Measurements from ENCODE around the gene PTPRN2. TPM values are rescaled to one million over a fixed set of nuclear protein-coding genes. Genes with fewer than 3 reads are reported as not detected.

PTPRN2 gene
- total and polyA plus RNA-seq, 7 donors: 3.2 to 7.1 (median 5.5) TPM

DNA sequence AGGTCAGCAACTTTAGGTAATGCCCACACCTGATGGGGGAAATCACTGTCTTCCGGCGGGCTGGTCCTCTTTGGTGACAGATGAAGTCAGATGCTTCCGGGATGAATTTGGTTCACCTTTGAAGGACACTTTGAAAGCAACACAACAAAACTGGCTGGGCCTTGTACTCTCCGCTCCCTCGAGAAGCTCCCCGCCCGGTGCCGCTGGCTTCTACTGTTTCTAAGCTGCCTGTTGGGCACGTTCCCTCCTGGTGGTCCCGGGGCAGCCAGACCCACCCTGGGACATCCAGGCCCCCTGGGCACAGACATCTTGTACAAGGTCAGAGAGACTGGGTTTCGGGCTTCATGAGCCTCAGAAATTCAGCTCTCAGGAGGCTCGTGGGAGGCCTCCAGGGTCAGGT lies 798.5 kb downstream of the PTPRN2 start:
- no peak for DNase-seq
- TF ChIP-seq EP300 (IDR thresholded peaks at IDR 0.05): no peak
- TF ChIP-seq CTCF (IDR thresholded peaks at IDR 0.05): no peak
- TF ChIP-seq POLR2AphosphoS5 (IDR thresholded peaks at IDR 0.05): no peak
- no peak for TF ChIP-seq POLR2A (IDR thresholded peaks at IDR 0.05)
- H3K9me3 ChIP-seq: no peaks in the 10 kb centered on the region
- H3K27me3 ChIP-seq: no peaks in the 10 kb centered on the region
- H3K36me3 ChIP-seq: no peaks in the 10 kb centered on the region
- intact Hi-C loops (cut with DNase I): no loop called here
- no peak overlapping the region for H3K4me3 ChIP-seq
- H3K27ac ChIP-seq: no peak overlapping the region
- WGBS, 2 donors: 91 to 93% methylated on average over 12 of the region's 12 CpGs
- no peaks in the 10 kb centered on the region for H3K4me1 ChIP-seq

DNA sequence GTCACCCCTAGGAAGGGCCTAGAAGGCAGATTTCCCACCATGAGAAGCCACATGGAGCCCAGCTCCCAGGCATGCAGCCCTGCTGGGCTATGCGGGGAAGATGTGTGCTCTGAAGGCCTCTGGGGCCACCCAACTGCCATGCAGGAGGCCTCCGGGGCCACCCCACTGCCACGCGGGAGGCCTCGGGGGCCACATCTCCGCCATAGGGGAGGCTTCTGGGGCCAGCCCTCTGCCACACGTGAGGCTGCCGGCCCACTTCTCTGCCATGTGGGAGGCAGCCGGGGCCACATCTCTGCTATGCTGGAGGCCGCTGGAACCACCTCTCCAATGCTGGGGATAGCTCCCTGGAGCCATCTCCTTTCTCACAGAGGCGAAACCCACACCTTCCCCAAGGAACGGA lies 799.0 kb downstream of the PTPRN2 start:
- Histone ChIP-seq H3K27me3 (no peaks in the 10 kb centered on the region), H3K36me3 (no peaks in the 10 kb centered on the region), H3K4me3 (no peak overlapping the region), H3K4me1 (no peaks in the 10 kb centered on the region), H3K27ac (no peak overlapping the region), H3K9me3 (no peaks in the 10 kb centered on the region)
- DNase-seq: no peak
- 93% methylated on average over 12 of the region's 12 CpGs for WGBS, 2 donors
- TF ChIP-seq EP300 (IDR thresholded peaks at IDR 0.05) (no peak), CTCF (IDR thresholded peaks at IDR 0.05) (no peak), POLR2A (IDR thresholded peaks at IDR 0.05) (no peak), POLR2AphosphoS5 (IDR thresholded peaks at IDR 0.05) (no peak)
- intact Hi-C loops (cut with DNase I): no loop called here

- Histone ChIP-seq H3K27ac (no peak overlapping the region), H3K4me3 (no peak overlapping the region), H3K4me1 (no peaks in the 10 kb centered on the region), H3K36me3 (no peaks in the 10 kb centered on the region), H3K9me3 (no peaks in the 10 kb centered on the region), H3K27me3 (no peaks in the 10 kb centered on the region)
- TF ChIP-seq POLR2AphosphoS5 (IDR thresholded peaks at IDR 0.05): no peak
- TF ChIP-seq POLR2A (IDR thresholded peaks at IDR 0.05): no peak
- no peak for TF ChIP-seq CTCF (IDR thresholded peaks at IDR 0.05)
- TF ChIP-seq EP300 (IDR thresholded peaks at IDR 0.05): no peak
- intact Hi-C loops (cut with DNase I): no loop called here
- 84 to 90% methylated on average over 13 of the region's 13 CpGs for WGBS, 2 donors
- no peak for DNase-seq
Measured at GRCh38 chr7:157787275-157787701, 800.3 kb downstream of the PTPRN2 start.

GRCh38 chr7:157786375-157787274 lies 801.0 kb downstream of the PTPRN2 start:
- DNase-seq: no peak
- Histone ChIP-seq H3K36me3 (no peaks in the 10 kb centered on the region), H3K9me3 (no peaks in the 10 kb centered on the region), H3K4me3 (no peak overlapping the region), H3K4me1 (no peaks in the 10 kb centered on the region), H3K27ac (no peak overlapping the region), H3K27me3 (no peaks in the 10 kb centered on the region)
- intact Hi-C loops (cut with DNase I): no loop called here
- TF ChIP-seq POLR2AphosphoS5 (IDR thresholded peaks at IDR 0.05): no peak
- TF ChIP-seq CTCF (IDR thresholded peaks at IDR 0.05): no peak
- TF ChIP-seq POLR2A (IDR thresholded peaks at IDR 0.05): no peak
- no peak for TF ChIP-seq EP300 (IDR thresholded peaks at IDR 0.05)
- WGBS, 2 donors: 95% methylated on average over 39 to 42 of the region's 47 CpGs

Data from sigmoid colon (tissue), 7 donors.